CD4-positive, alpha-beta T cell treated with Interleukin-17A for 1 hour (primary cell): ENCODE results near the gene FANK1.
"Not testable (repeated sequence)": the region's sequence is repeated elsewhere in the genome, so short reads cannot be mapped to it uniquely, and the experiment has no call there.

Experiments used
- DNase-seq: peaks from one replicate; pipeline ENCODE4 v3.0.0-alpha.2; 2020

The FANK1 gene

GRCh38 chr10:125896088-125896934, at the start of gene FANK1:
Gene FANK1, plus strand, starts transcription at chr10:125896564. Its CDS starts 79 bp downstream, at chr10:125896643.
- DNase-seq: peak; percentile 79

GRCh38 chr10:125846894-125847293, 49.5 kb upstream of the FANK1 start:
- DNase-seq: no peak

- no peak for DNase-seq
Measured at GRCh38 chr10:125848371-125848770, 48.0 kb upstream of the FANK1 start.

- DNase-seq: no peak
Measured at GRCh38 chr10:125848857-125849256, 47.5 kb upstream of the FANK1 start.

GRCh38 chr10:125849448-125849847, 46.9 kb upstream of the FANK1 start:
- DNase-seq: no peak

- no peak for DNase-seq
Measured at GRCh38 chr10:125850766-125851731, 45.3 kb upstream of the FANK1 start.

- no peak for DNase-seq
Measured at GRCh38 chr10:125852487-125852886, 43.9 kb upstream of the FANK1 start.

GRCh38 chr10:125857185-125857760, 39.1 kb upstream of the FANK1 start:
- no peak for DNase-seq

GRCh38 chr10:125859128-125859817, 37.1 kb upstream of the FANK1 start:
- no peak for DNase-seq

- no peak for DNase-seq
Measured at GRCh38 chr10:125865120-125865519, 31.2 kb upstream of the FANK1 start.

- DNase-seq: no peak
Measured at GRCh38 chr10:125866421-125867029, 29.8 kb upstream of the FANK1 start.

- peak; percentile 33 for DNase-seq
Measured at GRCh38 chr10:125868372-125868975, 27.9 kb upstream of the FANK1 start.

- DNase-seq: no peak
Measured at GRCh38 chr10:125871338-125871737, 25.0 kb upstream of the FANK1 start.

GRCh38 chr10:125878957-125879835, 17.2 kb upstream of the FANK1 start:
- DNase-seq: no peak

- no peak for DNase-seq
Measured at GRCh38 chr10:125880719-125881118, 15.6 kb upstream of the FANK1 start.

GRCh38 chr10:125881192-125881591, 15.2 kb upstream of the FANK1 start, which contains the start of gene DHX32:
Gene DHX32, minus strand, starts transcription at chr10:125881292. Its CDS starts 468 bp downstream, at chr10:125880824.
- DNase-seq: no peak

GRCh38 chr10:125882596-125882995, 13.8 kb upstream of the FANK1 start:
- DNase-seq: no peak

GRCh38 chr10:125883211-125883610, 13.2 kb upstream of the FANK1 start:
- DNase-seq: no peak

GRCh38 chr10:125886914-125887512, 9.4 kb upstream of the FANK1 start:
- DNase-seq: no peak

GRCh38 chr10:125889441-125889840, 6.9 kb upstream of the FANK1 start:
- not testable (repeated sequence) for DNase-seq
